ENCODE results near the gene THUMPD3. TPM values are rescaled to one million over a fixed set of nuclear protein-coding genes. Genes with fewer than 3 reads are reported as not detected.
A peak's percentile ranks its signal among the peaks of the same experiment; 100 is the strongest.

THUMPD3 gene
- total RNA-seq, 1 experiment from 2014 or later: 87.3 TPM

DNA sequence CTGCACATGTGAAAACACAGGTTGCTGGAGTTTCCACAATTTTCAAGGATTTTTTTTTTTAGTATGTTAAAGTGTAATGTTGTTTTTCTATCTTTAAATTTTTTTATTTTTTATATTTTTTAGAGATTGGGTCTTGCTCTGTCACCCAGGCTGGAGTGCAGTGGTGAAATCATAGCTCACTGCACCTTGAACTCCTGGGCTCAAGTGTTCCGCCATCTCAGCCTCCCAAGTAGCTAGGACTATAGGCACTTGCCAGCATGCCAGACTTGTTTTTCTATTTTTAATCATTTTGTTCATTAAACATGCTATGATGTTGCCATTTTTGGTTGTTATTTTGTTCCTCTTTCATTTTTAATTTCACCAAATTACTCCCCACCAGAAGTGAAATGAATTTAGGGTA lies 16.7 kb upstream of the THUMPD3 start:
- DNase-seq: no peak
- no peaks in the 10 kb centered on the region for H3K36me3 ChIP-seq
- peaks cover 17% of the 10 kb centered on the region for H3K4me1 ChIP-seq
- no peaks in the 10 kb centered on the region for H3K9me3 ChIP-seq (replicated peaks)
- H3K27ac ChIP-seq: no peak overlapping the region
- no peak overlapping the region for H3K4me3 ChIP-seq
- H3K27me3 ChIP-seq: no peaks in the 10 kb centered on the region

DNA sequence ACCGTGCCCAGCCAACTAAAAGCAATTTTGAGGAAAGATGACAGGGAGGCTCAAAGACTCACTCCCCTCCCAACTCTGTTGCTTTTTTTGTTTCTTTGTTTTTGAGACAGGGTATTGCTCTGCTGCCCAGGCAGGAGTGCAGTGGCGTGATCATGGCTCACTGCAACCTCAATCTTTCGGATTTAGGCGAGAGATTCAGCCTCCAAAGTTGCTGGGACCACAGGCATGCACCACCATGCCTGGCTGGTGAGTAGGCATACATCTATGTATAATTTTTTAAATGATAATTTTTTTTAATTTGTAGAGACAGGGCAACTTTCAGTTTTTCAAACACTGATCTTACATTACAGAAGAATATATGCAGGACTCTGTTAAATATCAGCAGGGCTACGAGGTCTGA lies 15.8 kb upstream of the THUMPD3 start:
- Histone ChIP-seq H3K27ac (no peak overlapping the region), H3K27me3 (no peaks in the 10 kb centered on the region), H3K4me1 (peaks cover 23% of the 10 kb centered on the region), H3K4me3 (no peak overlapping the region), H3K9me3 (replicated peaks) (no peaks in the 10 kb centered on the region), H3K36me3 (no peaks in the 10 kb centered on the region)
- no peak for DNase-seq

DNA sequence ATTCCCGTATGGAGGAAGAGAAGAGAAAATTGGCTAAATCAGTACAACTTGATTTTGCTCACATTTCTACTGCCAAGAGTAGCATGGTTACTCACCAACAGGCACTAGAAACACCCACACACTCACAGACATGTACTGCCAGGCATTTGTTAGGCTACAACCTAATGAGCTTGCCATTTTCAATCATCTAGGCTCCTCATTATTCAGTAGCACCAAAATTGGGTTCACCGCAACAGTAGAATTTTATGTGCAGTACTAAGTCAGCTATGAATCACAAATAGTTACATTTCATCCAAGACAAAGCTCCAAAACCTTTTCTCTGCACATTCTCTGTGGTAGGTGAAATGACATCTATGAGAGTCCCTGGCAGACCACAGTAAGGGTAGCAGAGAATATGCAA lies 15.0 kb upstream of the THUMPD3 start:
- no peak for DNase-seq
- H3K36me3 ChIP-seq: no peaks in the 10 kb centered on the region
- H3K27ac ChIP-seq: no peak overlapping the region

DNA sequence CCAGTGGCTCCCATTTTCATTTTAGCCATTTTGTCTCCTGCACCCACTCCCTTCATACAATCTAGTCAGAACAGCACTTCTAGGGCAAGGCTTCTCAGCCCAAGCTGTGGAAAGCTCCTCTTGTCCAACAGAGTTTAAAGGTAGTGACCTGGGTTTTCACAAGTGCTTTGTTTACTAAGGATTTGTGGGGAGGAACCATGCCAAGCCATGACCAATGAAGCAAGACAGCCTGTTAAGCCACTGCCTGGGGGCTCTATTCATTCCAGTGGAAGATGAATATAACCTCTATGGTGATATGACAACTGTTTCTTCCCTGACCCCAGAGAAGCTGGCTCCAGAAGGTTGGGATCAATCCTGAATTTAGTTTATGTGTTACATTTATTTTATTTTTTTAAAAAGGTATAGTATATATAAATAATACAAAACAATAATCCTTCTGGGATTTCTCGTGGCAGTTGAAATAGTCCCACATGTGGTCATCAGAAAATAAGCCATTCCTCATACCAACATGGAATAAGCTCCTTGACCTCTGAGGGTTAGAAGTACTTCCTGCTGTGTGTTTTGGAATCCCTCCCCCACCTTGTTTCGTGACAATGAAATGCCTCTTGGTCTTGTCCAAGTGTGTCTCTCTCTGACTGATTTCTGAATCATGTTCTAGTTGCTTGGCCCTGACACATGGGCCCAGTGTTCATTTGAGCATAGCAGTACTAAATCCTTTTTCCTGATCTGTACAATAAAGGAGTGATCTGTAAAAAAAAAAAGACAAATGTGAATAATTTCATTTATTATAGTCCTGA lies 13.3 kb upstream of the THUMPD3 start:
- Histone ChIP-seq H3K36me3 (no peaks in the 10 kb centered on the region), H3K27ac (peak overlapping the region; percentile 57), H3K4me3 (no peak overlapping the region), H3K9me3 (replicated peaks) (no peaks in the 10 kb centered on the region), H3K27me3 (no peaks in the 10 kb centered on the region), H3K4me1 (peaks cover 23% of the 10 kb centered on the region)
- peak; percentile 90 to 95 for DNase-seq

More for the DNA sequence above, 15.0 kb upstream of the THUMPD3 start:
- no peaks in the 10 kb centered on the region for H3K9me3 ChIP-seq (replicated peaks)
- H3K4me1 ChIP-seq: peaks cover 23% of the 10 kb centered on the region
- H3K27me3 ChIP-seq: no peaks in the 10 kb centered on the region
- no peak overlapping the region for H3K4me3 ChIP-seq

DNA sequence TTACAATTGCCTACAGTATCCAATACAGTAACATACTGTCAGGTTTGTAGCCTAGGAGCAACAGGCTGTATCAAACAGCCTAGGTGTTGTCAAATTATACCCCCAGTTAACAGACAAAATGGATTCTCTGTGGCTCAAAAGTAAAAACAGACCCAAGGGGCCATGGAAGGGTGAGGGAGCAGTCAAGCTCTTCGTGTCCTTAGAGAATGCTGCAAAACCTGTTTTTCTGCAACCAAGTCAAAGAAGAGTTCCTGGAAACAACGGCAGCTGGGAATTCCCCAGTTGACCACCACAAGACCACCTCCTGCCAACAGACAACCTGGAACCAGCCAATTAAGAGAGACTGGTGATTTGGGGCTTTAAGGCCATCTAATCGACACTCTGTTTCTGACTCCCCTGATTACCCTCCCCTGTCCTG lies 11.1 kb upstream of the THUMPD3 start:
- H3K27ac ChIP-seq: no peak overlapping the region
- H3K4me1 ChIP-seq: peaks cover 23% of the 10 kb centered on the region
- DNase-seq: peak in 1 of 2 experiments; percentile 31
- H3K36me3 ChIP-seq: no peaks in the 10 kb centered on the region
- no peaks in the 10 kb centered on the region for H3K27me3 ChIP-seq
- no peak overlapping the region for H3K4me3 ChIP-seq
- H3K9me3 ChIP-seq (replicated peaks): no peaks in the 10 kb centered on the region

DNA sequence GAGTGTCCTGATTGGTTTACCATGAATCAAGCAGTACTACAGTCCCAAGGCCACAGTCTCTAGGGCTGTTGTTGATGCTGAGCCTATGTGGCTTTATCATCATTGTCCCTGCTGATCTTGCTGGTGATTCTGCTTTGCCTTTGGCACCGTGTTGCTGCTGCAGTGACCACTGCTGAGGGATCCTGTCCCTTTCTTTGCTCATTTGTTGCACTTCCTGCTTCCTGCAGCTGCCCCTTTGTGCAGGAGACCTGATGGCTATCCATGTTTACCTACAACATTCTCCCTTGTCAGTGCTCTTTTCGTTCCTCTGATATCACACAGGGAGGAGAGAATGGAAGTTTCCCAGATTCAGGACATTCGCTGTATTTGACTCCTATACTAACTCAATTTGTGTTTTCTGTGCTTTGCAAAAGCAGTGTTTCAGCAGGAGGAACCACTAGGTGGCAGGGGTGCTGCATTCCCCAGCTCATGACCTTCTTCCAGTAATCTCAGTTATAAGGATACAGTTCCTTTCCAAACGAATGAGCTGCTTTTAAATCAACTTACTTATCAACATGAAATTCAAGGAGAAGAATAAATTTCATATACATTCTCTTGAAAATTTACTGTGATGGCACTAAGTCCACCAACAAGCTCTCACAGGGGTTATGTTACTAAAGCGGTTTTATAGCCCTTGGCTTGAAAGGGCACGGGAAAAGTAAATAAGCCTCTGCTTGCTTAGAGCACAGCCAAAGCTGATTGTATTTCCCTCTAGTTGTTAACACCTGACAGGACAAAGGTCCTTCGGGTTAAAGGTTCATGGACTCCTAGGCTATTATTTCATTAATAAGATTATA lies 9.7 kb upstream of the THUMPD3 start:
- Histone ChIP-seq H3K27me3 (no peaks in the 10 kb centered on the region), H3K4me1 (peaks cover 23% of the 10 kb centered on the region), H3K9me3 (replicated peaks) (no peaks in the 10 kb centered on the region), H3K27ac (no peak overlapping the region), H3K4me3 (no peak overlapping the region), H3K36me3 (no peaks in the 10 kb centered on the region)
- peak; percentile 66 to 80 for DNase-seq

DNA sequence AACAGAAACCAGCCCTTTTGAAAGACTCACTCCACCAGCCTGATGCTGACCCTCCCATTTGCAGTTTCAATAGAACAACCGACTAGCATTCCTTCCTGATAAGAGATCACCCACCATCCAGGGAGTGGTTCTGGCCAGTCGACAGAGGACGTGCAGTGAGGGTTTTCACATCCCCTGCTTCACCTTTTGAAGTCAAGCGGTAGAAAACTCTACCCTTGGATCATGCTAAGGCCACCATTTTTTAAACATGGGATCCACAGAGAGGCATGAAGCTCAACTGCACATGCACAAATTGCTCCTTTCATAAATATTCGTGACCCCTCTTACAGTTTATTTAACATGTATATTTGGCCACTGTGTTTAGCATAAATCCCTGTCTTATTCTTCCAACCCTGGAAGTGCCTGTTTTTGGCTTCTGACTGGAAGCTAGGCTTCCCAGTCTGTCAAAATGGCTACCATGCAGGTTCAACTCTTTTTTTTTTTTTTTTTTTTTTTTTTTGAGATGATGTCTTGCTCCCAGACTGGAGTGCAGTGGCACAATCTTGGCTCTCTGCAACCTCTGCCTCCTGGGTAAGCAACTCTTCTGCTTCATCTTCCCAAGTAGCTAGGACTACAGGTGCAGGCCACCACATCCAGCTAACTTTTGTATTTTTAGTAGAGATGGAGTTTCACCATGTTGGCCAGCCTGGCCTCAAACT lies 1.0 kb upstream of the THUMPD3 start:
- H3K4me1 ChIP-seq: peaks cover 10% of the 10 kb centered on the region
- H3K36me3 ChIP-seq: peaks cover 23% of the 10 kb centered on the region
- H3K4me3 ChIP-seq: peak overlapping the region; percentile 70
- no peaks in the 10 kb centered on the region for H3K9me3 ChIP-seq (replicated peaks)
- no peak for DNase-seq
- peak overlapping the region; percentile 95; the same call in 1 of the 2 replicates for H3K27ac ChIP-seq
- H3K27me3 ChIP-seq: no peaks in the 10 kb centered on the region

DNA sequence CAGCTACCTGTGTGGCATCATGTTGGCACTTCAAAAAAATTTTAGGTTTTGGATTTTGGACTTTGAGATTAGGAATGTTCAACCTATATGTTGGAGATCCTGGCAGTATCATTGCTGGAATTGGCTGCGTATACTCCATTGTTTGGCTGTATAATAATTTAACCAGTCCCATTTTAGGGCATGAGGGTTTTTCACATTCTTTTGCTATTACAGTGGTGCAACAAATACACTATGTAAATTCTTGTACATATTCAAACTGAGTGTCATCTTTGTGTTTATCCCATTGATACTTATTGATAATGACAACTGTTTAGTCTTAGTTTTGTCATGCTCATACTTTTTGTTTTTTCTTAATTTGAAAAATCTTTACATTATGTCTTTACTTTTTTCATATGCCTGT lies 6.7 kb downstream of the THUMPD3 start:
- no peaks in the 10 kb centered on the region for H3K9me3 ChIP-seq (replicated peaks)
- no peak for DNase-seq
- no peaks in the 10 kb centered on the region for H3K27me3 ChIP-seq
- peaks cover 91% of the 10 kb centered on the region for H3K36me3 ChIP-seq
- H3K4me3 ChIP-seq: no peak overlapping the region
- no peak overlapping the region for H3K27ac ChIP-seq
- H3K4me1 ChIP-seq: peaks cover 4% of the 10 kb centered on the region; the same call in 1 of the 2 replicates

DNA sequence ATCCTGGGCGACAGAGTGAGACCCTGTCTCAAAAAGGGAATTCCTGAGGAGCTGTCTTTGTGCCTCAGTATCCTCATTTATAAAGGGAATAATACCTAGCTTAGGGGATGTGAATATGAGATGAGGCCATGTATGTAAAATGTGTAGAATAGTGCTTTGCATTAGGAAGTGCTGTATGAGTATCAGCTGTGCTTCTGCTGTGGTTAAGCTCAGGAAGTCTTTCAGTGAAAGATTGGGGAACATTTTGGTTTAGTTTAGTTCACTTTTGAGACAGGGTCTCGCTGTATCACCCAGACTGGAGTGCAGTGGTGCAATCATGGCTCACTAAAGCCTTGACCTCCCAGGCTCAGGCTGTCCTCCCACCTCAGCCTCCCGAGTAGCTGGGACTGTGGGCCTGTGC lies 10.6 kb downstream of the THUMPD3 start:
- H3K4me3 ChIP-seq: no peak overlapping the region
- H3K27me3 ChIP-seq: no peaks in the 10 kb centered on the region
- H3K36me3 ChIP-seq: peaks cover 95% of the 10 kb centered on the region
- no peak for DNase-seq
- no peaks in the 10 kb centered on the region for H3K9me3 ChIP-seq (replicated peaks)
- no peaks in the 10 kb centered on the region for H3K4me1 ChIP-seq
- H3K27ac ChIP-seq: no peak overlapping the region

DNA sequence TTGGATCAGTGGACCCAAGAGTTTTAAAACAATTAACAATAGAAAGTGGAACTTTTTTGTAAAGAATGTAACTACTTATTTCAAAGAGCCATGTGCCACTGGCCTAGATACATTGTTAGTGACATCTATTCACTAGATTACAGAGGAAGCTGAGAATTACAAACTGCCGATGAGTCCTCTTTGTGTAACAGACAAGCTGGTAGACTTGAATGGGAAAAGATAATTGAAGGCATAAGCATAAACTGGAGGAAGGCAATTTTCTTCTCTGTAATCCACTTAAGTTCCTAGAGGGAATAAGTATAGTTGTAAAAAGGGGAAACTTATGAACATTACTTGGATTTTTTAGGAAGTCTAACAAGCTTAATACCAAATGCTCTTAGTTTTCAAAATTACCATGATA lies 15.1 kb downstream of the THUMPD3 start:
- no peaks in the 10 kb centered on the region for H3K9me3 ChIP-seq (replicated peaks)
- no peak overlapping the region for H3K4me3 ChIP-seq
- no peaks in the 10 kb centered on the region for H3K27me3 ChIP-seq
- H3K36me3 ChIP-seq: peaks cover 86% of the 10 kb centered on the region
- no peak for DNase-seq
- H3K27ac ChIP-seq: no peak overlapping the region
- no peaks in the 10 kb centered on the region for H3K4me1 ChIP-seq

DNA sequence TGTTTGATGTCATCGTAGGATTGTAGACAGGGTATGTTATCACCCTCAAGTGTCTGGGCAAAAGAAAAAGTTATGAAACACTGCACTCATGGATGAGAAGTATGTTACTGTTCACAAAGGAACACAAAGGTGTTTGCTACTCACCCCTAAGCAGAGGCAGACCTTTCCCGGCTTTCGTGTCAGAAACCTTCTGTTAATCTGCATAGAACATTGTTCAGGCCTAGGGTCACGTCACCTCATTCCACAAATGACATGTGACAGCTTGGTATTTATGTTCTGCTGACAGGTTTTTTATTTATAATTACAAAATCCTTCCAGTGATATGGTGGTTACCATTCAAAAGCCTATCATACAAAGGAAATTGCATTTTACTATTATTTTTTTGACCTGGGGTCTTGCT lies 16.5 kb downstream of the THUMPD3 start:
- Histone ChIP-seq H3K9me3 (replicated peaks) (no peaks in the 10 kb centered on the region), H3K4me1 (no peaks in the 10 kb centered on the region), H3K27ac (no peak overlapping the region), H3K4me3 (no peak overlapping the region), H3K27me3 (no peaks in the 10 kb centered on the region), H3K36me3 (peaks cover 86% of the 10 kb centered on the region)
- no peak for DNase-seq

DNA sequence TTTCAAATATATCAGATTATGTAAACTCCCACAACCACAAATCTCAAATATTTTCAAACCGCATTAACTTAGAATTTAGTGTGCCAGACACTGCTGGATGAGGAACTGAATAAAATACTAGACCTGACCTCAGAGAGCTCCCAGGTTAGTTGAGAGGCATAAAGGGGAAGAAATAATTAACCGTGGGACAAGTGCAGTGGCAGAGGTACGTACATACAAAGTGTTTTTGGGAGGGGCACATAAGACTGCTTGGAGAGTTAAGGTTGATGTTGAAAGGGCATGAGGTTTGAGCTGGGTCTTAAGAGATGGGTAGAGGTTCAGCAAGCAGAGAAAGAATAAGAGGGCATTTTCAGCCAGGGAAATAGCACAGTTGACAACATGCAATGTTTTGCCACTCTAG lies 17.2 kb downstream of the THUMPD3 start:
- Histone ChIP-seq H3K27ac (no peak overlapping the region), H3K4me1 (no peaks in the 10 kb centered on the region), H3K9me3 (replicated peaks) (no peaks in the 10 kb centered on the region), H3K36me3 (peaks cover 87% of the 10 kb centered on the region), H3K4me3 (no peak overlapping the region), H3K27me3 (no peaks in the 10 kb centered on the region)
- DNase-seq: no peak

DNA sequence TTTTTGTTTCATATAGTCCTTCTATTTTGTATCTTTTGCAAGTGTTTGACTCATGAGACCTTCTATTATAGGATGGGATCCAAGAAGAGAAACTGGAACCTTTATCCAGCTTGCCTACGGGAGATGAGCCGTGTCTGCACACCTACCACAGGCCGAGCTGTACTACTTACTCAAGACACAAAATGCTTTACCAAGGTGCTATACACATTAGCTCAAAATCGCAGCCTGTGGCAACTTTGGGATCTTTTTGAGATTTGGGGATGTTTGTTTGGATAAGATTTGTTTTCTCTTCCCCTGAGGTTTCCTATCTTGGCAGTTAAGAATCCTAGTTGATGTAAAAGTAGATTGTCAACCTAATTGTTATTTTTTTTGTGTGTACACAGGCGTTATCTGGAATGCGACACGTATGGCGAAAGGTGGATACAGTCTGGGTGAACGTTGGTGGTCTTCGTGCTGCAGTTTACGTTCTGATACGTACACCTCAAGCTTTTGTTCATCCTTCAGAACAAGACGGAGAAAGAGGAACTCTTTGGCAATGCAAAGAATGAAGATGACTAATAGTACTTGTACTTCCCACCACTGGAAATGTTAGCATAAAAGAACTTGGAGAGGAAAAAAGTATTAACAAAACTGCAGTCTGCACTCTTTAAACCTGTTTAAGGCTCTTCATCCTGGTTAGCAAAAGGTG lies 21.4 kb downstream of the THUMPD3 start:
- Histone ChIP-seq H3K36me3 (peaks cover 89% of the 10 kb centered on the region), H3K4me1 (no peaks in the 10 kb centered on the region), H3K27ac (no peak overlapping the region), H3K4me3 (no peak overlapping the region), H3K9me3 (replicated peaks) (no peaks in the 10 kb centered on the region), H3K27me3 (no peaks in the 10 kb centered on the region)
- no peak for DNase-seq

DNA sequence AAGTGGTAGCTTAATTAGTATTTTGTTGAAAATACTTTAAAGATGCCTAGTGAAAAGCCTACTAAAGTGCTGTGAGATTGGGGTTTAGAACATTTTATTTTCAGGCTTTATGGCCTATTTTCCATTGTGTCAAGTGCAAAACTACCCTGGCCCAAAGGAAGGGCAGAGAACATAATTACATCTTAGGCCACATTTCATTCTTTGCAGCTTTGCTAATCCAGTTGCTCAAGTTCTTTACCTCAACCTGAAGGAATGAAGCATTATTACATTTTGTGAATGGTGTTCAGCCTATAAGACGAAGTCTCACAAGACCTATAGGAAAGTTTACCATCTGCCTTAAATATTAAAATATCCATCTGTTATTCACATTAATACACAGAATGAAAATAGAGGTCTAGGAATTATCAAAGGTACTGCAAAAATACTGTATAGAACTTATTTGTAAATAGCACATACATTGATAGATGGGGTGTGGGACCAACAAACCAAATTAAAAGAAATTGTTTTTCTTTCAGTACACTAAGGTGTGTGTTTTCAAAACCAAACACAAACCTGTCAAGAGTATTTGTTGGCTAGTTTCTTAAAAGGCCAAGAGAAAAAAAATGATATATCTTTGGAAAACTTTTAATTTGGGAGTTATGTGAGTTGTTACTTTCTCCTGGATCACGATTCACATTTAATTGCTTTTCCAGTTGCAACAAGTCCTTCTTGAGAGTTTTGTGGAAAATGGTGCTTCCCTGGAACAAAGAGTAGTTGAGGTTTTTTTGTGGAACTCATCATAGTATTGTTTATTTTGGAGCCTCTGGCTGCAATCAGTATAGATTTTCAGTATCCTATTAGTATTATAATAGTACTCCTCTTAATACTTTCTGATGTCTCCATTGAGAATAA lies 22.6 kb downstream of the THUMPD3 start:
- H3K4me1 ChIP-seq: no peaks in the 10 kb centered on the region
- H3K9me3 ChIP-seq (replicated peaks): no peaks in the 10 kb centered on the region
- no peak overlapping the region for H3K4me3 ChIP-seq
- no peak overlapping the region for H3K27ac ChIP-seq
- no peaks in the 10 kb centered on the region for H3K27me3 ChIP-seq
- no peak for DNase-seq
- peaks cover 93% of the 10 kb centered on the region for H3K36me3 ChIP-seq

Data from SJCRH30 (cell line).